ENCODE measurements around the gene MAGI2.

Gene MAGI2

GRCh38 chr7:78542981-78543380, 910.5 kb downstream of the MAGI2 start:
- DNase-seq (ENCODE audit: extremely low read depth, low read depth): no peak
- TF ChIP-seq, protein P1, sequence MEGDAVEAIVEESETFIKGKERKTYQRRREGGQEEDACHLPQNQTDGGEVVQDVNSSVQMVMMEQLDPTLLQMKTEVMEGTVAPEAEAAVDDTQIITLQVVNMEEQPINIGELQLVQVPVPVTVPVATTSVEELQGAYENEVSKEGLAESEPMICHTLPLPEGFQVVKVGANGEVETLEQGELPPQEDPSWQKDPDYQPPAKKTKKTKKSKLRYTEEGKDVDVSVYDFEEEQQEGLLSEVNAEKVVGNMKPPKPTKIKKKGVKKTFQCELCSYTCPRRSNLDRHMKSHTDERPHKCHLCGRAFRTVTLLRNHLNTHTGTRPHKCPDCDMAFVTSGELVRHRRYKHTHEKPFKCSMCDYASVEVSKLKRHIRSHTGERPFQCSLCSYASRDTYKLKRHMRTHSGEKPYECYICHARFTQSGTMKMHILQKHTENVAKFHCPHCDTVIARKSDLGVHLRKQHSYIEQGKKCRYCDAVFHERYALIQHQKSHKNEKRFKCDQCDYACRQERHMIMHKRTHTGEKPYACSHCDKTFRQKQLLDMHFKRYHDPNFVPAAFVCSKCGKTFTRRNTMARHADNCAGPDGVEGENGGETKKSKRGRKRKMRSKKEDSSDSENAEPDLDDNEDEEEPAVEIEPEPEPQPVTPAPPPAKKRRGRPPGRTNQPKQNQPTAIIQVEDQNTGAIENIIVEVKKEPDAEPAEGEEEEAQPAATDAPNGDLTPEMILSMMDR (IDR thresholded peaks at IDR 0.05; ENCODE audit: low read depth, low read length, missing control alignments): no peak
- H3K4me3 ChIP-seq (replicated peaks; ENCODE audit: low read depth, low read length): no peak overlapping the region

DNA sequence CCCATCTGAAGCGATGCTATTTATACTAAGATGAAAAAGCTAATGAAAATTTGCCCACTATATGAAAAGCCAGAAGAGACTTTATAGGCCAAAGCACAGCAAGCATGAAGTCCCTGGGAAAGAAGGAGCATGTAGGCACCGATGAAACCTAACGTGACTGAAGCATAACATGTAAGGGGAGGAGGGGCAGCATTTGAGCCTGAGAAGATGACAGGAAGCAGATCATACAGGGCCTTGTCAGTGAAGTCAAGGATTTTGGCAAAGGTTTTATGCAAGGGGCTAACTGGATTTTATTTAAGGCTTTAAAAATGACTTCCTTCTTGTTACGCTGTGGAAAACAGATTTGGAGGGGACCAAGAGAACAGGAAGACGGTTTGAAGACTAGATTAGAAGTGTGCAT, 910.9 kb downstream of the MAGI2 start:
- no peak for DNase-seq (ENCODE audit: extremely low read depth, low read depth)
- TF ChIP-seq, protein P1 (IDR thresholded peaks at IDR 0.05; ENCODE audit: low read depth, low read length, missing control alignments): no peak
- no peak overlapping the region for H3K4me3 ChIP-seq (replicated peaks; ENCODE audit: low read depth, low read length)

GRCh38 chr7:78539825-78540224, 913.6 kb downstream of the MAGI2 start:
- no peak for DNase-seq (ENCODE audit: extremely low read depth, low read depth)
- TF ChIP-seq, protein P1 (IDR thresholded peaks at IDR 0.05; ENCODE audit: low read depth, low read length, missing control alignments): no peak
- H3K4me3 ChIP-seq (replicated peaks; ENCODE audit: low read depth, low read length): no peak overlapping the region

- DNase-seq (ENCODE audit: extremely low read depth, low read depth): no peak
- TF ChIP-seq, protein P1 (IDR thresholded peaks at IDR 0.05; ENCODE audit: low read depth, low read length, missing control alignments): no peak
- H3K4me3 ChIP-seq (replicated peaks; ENCODE audit: low read depth, low read length): no peak overlapping the region
These were observed 917.8 kb downstream of the MAGI2 start for GRCh38 chr7:78535655-78536054.

DNA sequence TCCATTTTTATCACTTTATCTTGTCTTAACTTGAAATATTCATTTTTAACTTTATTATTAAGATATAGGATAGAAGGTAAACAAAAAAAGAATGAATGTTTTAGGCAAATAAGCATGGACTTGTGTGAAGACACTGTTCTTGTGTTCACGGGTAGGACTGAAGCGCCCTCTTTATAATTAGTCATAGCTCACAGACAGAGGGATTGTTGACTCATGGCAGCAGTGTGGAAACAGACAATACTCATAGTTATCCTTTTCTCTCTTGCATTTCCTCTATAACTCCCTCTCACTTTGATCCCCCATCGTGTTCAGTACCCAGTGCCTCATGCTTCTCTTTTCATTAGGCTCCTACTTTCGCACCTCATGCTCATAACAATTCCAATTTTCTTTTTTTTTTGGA, 923.1 kb downstream of the MAGI2 start:
- H3K4me3 ChIP-seq (replicated peaks; ENCODE audit: low read depth, low read length): no peak overlapping the region
- no peak for DNase-seq (ENCODE audit: extremely low read depth, low read depth)
- TF ChIP-seq, protein P1 (IDR thresholded peaks at IDR 0.05; ENCODE audit: low read depth, low read length, missing control alignments): no peak

DNA sequence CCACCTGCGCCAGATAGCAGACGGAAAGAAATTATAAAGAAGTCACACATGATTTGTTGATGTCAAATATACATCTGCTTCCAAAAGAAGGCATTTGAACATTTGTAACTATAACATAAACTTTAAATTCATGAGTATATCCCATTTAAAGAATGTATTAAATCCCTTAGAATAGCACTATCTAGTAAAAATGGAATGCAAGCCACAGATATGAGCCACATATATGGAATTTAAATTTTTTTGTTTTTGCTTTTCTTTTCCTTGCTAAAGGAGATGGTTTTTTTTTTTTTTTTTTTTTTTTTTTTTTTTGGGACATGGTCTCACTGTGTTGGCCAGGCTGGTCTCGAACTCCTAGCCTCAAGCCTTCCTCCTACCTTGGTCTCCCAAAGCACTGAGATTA, 924.1 kb downstream of the MAGI2 start:
- H3K4me3 ChIP-seq (replicated peaks; ENCODE audit: low read depth, low read length): no peak overlapping the region
- DNase-seq (ENCODE audit: extremely low read depth, low read depth): no peak
- TF ChIP-seq, protein P1 (IDR thresholded peaks at IDR 0.05; ENCODE audit: low read depth, low read length, missing control alignments): no peak

DNA sequence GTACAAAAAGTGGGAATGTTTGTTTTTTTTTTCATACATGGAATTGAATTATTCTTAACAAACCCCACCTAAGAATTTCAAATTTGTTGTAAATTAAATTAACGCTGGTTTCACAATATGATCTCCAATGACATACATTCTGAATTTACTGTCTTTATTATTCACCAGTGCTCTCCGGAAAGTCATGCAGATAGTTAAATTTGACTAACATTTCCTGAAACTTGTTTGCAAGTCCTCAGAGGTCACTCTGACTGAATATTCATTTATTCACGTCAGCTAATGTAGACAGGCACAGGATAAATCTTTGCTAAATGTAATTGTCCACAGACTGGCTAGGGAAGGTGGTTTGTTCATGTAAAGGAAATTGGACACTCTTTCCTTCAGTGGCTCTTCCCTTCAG, 924.5 kb downstream of the MAGI2 start:
- H3K4me3 ChIP-seq (replicated peaks; ENCODE audit: low read depth, low read length): no peak overlapping the region

More for the DNA sequence above, 924.5 kb downstream of the MAGI2 start:
- DNase-seq (ENCODE audit: extremely low read depth, low read depth): no peak
- TF ChIP-seq, protein P1 (IDR thresholded peaks at IDR 0.05; ENCODE audit: low read depth, low read length, missing control alignments): no peak

Measured in HFF-Myc (cell line).